NCI-H146 treated with DMSO at 0.1 percent for 48 hours (cell line): ENCODE data around the gene ISLR.
A peak's percentile ranks its signal among the peaks of the same experiment; 100 is the strongest.

Source experiments
- DNase-seq: peaks from one replicate; lab custom pipeline; 2025; ENCODE audit not compliant: unreplicated experiment; lab: John Stamatoyannopoulos, UW

ISLR gene

GRCh38 chr15:74192751-74193150 lies 19.2 kb downstream of the ISLR start:
- DNase-seq, result no peak

GRCh38 chr15:74193299-74193718 lies 19.8 kb downstream of the ISLR start:
- no peak for DNase-seq

- DNase-seq, result no peak
These were observed 20.4 kb downstream of the ISLR start for GRCh38 chr15:74193905-74194304.

GRCh38 chr15:74194572-74195559 lies 21.4 kb downstream of the ISLR start:
- no peak for DNase-seq

- DNase-seq, result no peak
These were observed 22.7 kb downstream of the ISLR start for GRCh38 chr15:74196175-74196574.

GRCh38 chr15:74197176-74197965 lies 23.9 kb downstream of the ISLR start:
- no peak for DNase-seq

GRCh38 chr15:74199297-74199652 lies 25.8 kb downstream of the ISLR start:
- no peak for DNase-seq

- no peak for DNase-seq
These were observed 26.9 kb downstream of the ISLR start for GRCh38 chr15:74200412-74200815.

GRCh38 chr15:74200871-74201419 lies 27.4 kb downstream of the ISLR start:
- no peak for DNase-seq

GRCh38 chr15:74201710-74202420 lies 28.4 kb downstream of the ISLR start:
- peak; percentile 36 for DNase-seq

GRCh38 chr15:74202452-74203401 lies 29.2 kb downstream of the ISLR start, which contains the start of gene STRA6:
Gene STRA6 (minus strand): TSS chr15:74202787. CDS start chr15:74202267, 520 bp downstream.
- peak; percentile 80 for DNase-seq

GRCh38 chr15:74203914-74204431 lies 30.5 kb downstream of the ISLR start:
- no peak for DNase-seq

GRCh38 chr15:74205582-74205947 lies 32.1 kb downstream of the ISLR start:
- no peak for DNase-seq

- no peak for DNase-seq
These were observed 33.3 kb downstream of the ISLR start for GRCh38 chr15:74206801-74207281.

- DNase-seq, result no peak
These were observed 34.3 kb downstream of the ISLR start for GRCh38 chr15:74207652-74208440.

- no peak for DNase-seq
These were observed 35.0 kb downstream of the ISLR start for GRCh38 chr15:74208496-74208895.

- DNase-seq, result no peak
These were observed 35.5 kb downstream of the ISLR start for GRCh38 chr15:74208901-74209559.

- DNase-seq, result no peak
These were observed 36.0 kb downstream of the ISLR start for GRCh38 chr15:74209560-74209958.
